Middle frontal gyrus (tissue), 1 donor: ENCODE results near the gene RRAGD.

Source experiments
- DNase-seq: peaks from one replicate; pipeline ENCODE4 v3.0.0-alpha.2; 2015; ENCODE audit warnings: low spot score; ENCODE audit errors: extremely low spot score

Gene RRAGD

GRCh38 chr6:89346433-89346832 lies 65.6 kb downstream of the RRAGD start:
- no peak for DNase-seq

DNA sequence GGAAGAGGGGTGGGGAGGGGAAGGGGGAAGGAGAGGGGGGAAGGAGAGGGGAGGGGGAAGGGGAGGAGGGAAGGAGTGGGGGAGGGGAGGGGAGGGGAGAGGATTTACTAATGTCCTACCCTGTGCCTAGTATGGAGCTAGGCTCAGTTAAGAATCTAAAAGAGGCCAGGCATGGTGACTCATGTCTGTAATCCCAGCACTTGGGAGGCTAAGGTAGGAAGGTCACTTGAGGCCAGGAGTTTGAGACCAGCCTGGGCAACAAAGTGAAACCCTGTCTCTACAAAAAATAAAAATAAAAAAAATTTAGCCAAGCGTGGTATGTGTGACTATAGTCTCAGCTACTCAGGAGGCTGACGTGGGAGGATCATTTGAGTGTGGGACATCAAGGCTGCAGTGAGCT lies 72.5 kb downstream of the RRAGD start:
- no peak for DNase-seq

- no peak for DNase-seq
Measured at GRCh38 chr6:89335164-89335563, 76.9 kb downstream of the RRAGD start.

DNA sequence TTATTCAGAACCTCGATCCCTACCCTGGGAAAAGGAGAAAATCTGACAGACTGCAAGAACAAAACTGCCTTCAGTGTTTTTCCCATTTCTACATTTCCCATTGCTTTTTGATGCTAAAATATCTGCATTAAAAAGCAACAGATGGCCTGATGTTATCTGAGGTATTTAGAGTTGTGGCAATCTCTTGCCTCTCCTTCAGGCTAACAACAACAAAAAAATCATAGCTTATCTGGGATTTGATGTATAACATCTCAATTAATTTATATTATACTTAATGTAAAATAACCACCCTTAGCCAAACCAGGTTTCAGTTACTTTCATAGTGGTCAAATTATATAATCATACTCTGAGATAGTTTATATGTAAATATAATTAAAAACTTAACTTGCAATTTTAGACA lies 81.2 kb downstream of the RRAGD start:
- DNase-seq, result no peak

- DNase-seq, result no peak
Measured at GRCh38 chr6:89328976-89329375, 83.1 kb downstream of the RRAGD start.

- DNase-seq, result no peak
Measured at GRCh38 chr6:89324304-89324703, 87.8 kb downstream of the RRAGD start.

- no peak for DNase-seq
Measured at GRCh38 chr6:89323511-89323971, 88.5 kb downstream of the RRAGD start.

GRCh38 chr6:89321131-89321970 lies 90.7 kb downstream of the RRAGD start:
- DNase-seq, result no peak

DNA sequence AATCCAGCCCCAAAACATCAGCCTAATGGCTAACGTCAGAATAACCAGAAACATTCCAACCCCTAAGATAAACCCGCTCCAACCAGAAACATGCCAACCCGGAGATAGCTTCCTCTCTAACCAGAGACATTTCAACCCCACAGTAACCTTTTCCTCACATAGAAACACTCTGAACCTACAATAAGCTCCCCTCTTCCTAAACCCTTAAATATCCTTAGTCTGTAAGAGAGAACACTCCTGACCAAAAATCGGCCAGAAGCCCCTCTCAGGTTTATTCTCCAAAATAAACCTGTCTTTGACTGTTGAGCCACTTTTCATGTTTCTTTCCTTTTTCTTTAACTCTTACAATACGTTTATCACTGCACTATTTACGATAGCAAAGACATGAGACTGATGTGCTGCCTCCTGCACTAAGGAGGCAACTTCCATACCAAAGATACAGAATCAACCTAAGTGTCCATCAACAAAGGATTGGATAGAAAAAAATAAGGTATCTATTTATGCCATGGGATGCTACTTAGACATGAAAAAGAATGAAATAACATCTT lies 92.0 kb downstream of the RRAGD start:
- DNase-seq, result no peak

DNA sequence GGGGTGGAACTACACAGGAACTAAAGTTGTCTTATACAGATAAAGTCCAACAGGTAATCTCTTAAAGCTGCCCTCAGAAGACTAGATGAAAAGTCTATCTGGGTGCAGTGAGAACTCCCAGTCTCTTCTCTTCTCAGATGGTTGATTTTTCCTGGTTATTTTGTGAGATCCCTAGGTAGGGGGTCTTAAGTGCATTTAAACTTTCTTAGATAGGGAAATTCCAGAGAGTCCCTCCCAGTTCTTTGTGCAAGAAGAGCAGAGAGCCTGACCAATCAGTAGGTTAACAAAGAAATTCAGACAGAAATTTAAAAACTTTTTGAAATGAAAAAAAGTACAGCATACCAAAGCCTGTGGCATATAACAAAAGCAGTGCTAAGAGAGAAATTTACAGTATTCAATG lies 95.0 kb downstream of the RRAGD start:
- no peak for DNase-seq

- no peak for DNase-seq
Measured at GRCh38 chr6:89315249-89315885, 96.7 kb downstream of the RRAGD start, which contains the start of gene GABRR2. Gene GABRR2, minus strand, starts transcription at chr6:89315299. Its CDS starts 134 bp downstream, at chr6:89315165.

GRCh38 chr6:89314692-89315091 lies 97.4 kb downstream of the RRAGD start:
- DNase-seq, result no peak
